Smooth muscle cell (in vitro differentiated cells): ENCODE measurements around the gene MAN1A2. TPM values are rescaled to one million over a fixed set of nuclear protein-coding genes. Genes with fewer than 3 reads are reported as not detected.
"Not testable (repeated sequence)": the region's sequence is repeated elsewhere in the genome, so short reads cannot be mapped to it uniquely, and the experiment has no call there.

Experiments used
- DNase-seq: peaks from one replicate; lab custom pipeline; 2025; ENCODE audit not compliant: unreplicated experiment; lab: John Stamatoyannopoulos, UW
- H2AFZ ChIP-seq: fragments of 200-600 bp; sonication (generic); 2 replicates; pipeline ENCODE4 v1.6.0; 2016; ENCODE audit warnings: antibody characterized with exemption, low read depth, mild to moderate bottlenecking
- H3F3A ChIP-seq: fragments of 200-600 bp; sonication (generic); 2 replicates; pipeline ENCODE4 v1.6.0; 2017; ENCODE audit warnings: antibody characterized with exemption, low read depth
- H3K27ac ChIP-seq: fragments of 200-600 bp; sonication (generic); 2 replicates; pipeline ENCODE4 v1.5.1; 2016; ENCODE audit warnings: low read depth, mild to moderate bottlenecking
- H3K27me3 ChIP-seq: fragments of 200-600 bp; sonication (generic); 2 replicates; pipeline ENCODE4 v1.6.1; 2016; ENCODE audit warnings: low read depth, mild to moderate bottlenecking
- H3K36me3 ChIP-seq: fragments of 200-600 bp; sonication (generic); 2 replicates; pipeline ENCODE4 v1.5.1; 2016; ENCODE audit warnings: low read depth
- H3K4me1 ChIP-seq: fragments of 200-600 bp; sonication (generic); 2 replicates; pipeline ENCODE4 v1.5.1; 2016; ENCODE audit warnings: low read depth
- H3K4me2 ChIP-seq: fragments of 200-600 bp; sonication (generic); 2 replicates; pipeline ENCODE4 v1.6.0; 2016; ENCODE audit warnings: mild to moderate bottlenecking
- H3K4me3 ChIP-seq: fragments of 200-600 bp; sonication (generic); 2 replicates; pipeline ENCODE4 v1.5.1; 2016; ENCODE audit warnings: mild to moderate bottlenecking
- H3K79me2 ChIP-seq: fragments of 200-600 bp; sonication (generic); 2 replicates; pipeline ENCODE4 v1.6.0; 2016; ENCODE audit warnings: low read depth, mild to moderate bottlenecking
- H3K9ac ChIP-seq: fragments of 200-600 bp; sonication (generic); 2 replicates; pipeline ENCODE4 v1.6.0; 2016; ENCODE audit warnings: low read depth
- H3K9me3 ChIP-seq: fragments of 200-600 bp; sonication (generic); replicated peaks from 2 replicates; pipeline ENCODE4 v1.5.1; 2016; ENCODE audit warnings: low read depth
- H4K20me1 ChIP-seq: fragments of 200-600 bp; sonication (generic); 2 replicates; pipeline ENCODE4 v1.6.0; 2016; ENCODE audit warnings: low read depth
- WGBS: methylation state at CpG from one replicate; pipeline ENCODE4 v1.1.7; 2016; ENCODE audit warnings: low lambda C conversion rate; 5-methylcytosine and 5-hydroxymethylcytosine counted together
- polyA plus RNA-seq: library from polyadenylated mRNA; unstranded; fragments of >200 nt; fragmentation: Nextera tagmentation; extraction: Ambion mirVana; gene quantifications from 2 replicates; pipeline ENCODE4 v1.2.1, GENCODE V29; 2016
- total RNA-seq: library from RNA; depleted of rRNA; stranded (reverse); fragments of >200 nt; gene quantifications from 2 replicates; pipeline ENCODE4 v1.2.3, GENCODE V29; 2014
- TF ChIP-seq, protein P1 (sequence below): fragments of 200-600 bp; sonication (generic); IDR thresholded peaks from 2 replicates; pipeline ENCODE4 v1.5.1; 2017; ENCODE audit warnings: borderline replicate concordance, mild to moderate bottlenecking, antibody characterized with exemption; ENCODE audit not compliant: insufficient read depth, poor library complexity, severe bottlenecking

The MAN1A2 gene
- total and polyA plus RNA-seq, 2 experiments from 2014 or later = 18.2 to 48.8 TPM

- DNase-seq = no peak
- no peak overlapping the region for H3K9ac ChIP-seq
- H3K27me3 ChIP-seq = no peaks in the 10 kb centered on the region
- TF ChIP-seq, protein P1, sequence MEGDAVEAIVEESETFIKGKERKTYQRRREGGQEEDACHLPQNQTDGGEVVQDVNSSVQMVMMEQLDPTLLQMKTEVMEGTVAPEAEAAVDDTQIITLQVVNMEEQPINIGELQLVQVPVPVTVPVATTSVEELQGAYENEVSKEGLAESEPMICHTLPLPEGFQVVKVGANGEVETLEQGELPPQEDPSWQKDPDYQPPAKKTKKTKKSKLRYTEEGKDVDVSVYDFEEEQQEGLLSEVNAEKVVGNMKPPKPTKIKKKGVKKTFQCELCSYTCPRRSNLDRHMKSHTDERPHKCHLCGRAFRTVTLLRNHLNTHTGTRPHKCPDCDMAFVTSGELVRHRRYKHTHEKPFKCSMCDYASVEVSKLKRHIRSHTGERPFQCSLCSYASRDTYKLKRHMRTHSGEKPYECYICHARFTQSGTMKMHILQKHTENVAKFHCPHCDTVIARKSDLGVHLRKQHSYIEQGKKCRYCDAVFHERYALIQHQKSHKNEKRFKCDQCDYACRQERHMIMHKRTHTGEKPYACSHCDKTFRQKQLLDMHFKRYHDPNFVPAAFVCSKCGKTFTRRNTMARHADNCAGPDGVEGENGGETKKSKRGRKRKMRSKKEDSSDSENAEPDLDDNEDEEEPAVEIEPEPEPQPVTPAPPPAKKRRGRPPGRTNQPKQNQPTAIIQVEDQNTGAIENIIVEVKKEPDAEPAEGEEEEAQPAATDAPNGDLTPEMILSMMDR = no peak
- no peak overlapping the region for H3K4me3 ChIP-seq
- H4K20me1 ChIP-seq = no peaks in the 10 kb centered on the region
- no peak overlapping the region for H2AFZ ChIP-seq
- H3K27ac ChIP-seq = no peak overlapping the region
- no peaks in the 10 kb centered on the region for H3K36me3 ChIP-seq
- H3F3A ChIP-seq = no peaks in the 10 kb centered on the region
- no peaks in the 10 kb centered on the region for H3K9me3 ChIP-seq
- WGBS = 63% methylated on average over 1 of the region's 1 CpG
- H3K4me1 ChIP-seq = no peaks in the 10 kb centered on the region
- H3K4me2 ChIP-seq = peak overlapping the region; percentile 39
- H3K79me2 ChIP-seq = peaks cover 4% of the 10 kb centered on the region
These were observed 69.3 kb downstream of the MAN1A2 start for GRCh38 chr1:117436513-117436912.

GRCh38 chr1:117447661-117448060 lies 80.4 kb downstream of the MAN1A2 start:
- Histone ChIP-seq H2AFZ (no peak overlapping the region), H3F3A (no peaks in the 10 kb centered on the region), H3K4me2 (no peak overlapping the region), H3K79me2 (no peaks in the 10 kb centered on the region), H3K9me3 (no peaks in the 10 kb centered on the region), H4K20me1 (peaks cover 2% of the 10 kb centered on the region), H3K4me1 (no peaks in the 10 kb centered on the region), H3K27ac (no peak overlapping the region), H3K4me3 (no peak overlapping the region), H3K9ac (no peak overlapping the region), H3K27me3 (no peaks in the 10 kb centered on the region), H3K36me3 (peaks cover 9% of the 10 kb centered on the region)
- TF ChIP-seq, protein P1 = no peak
- DNase-seq = no peak
- WGBS = 82% methylated on average over 2 of the region's 2 CpGs

DNA sequence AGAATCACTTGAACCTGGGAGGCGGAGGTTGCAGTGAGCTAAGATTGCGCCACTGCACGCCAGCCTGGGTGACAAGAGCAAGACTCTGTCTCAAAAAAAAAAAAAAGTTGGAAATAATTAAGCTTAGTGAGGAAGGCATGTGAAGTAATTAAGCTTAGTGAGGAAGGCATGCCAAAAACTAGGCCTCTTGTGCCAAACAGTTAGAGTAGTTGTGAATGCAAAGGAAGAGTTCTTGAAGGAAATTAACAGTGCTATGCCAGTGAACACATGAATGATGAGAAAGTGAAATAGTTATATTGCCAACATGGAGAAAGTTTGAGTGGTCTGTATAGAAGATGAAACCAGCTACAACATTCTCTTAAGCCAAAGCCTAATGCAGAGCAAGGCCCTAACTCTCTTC lies 85.0 kb downstream of the MAN1A2 start:
- TF ChIP-seq, protein P1 = no peak
- no peaks in the 10 kb centered on the region for H3K27me3 ChIP-seq
- H3K27ac ChIP-seq = no peak overlapping the region
- H3K4me3 ChIP-seq = no peak overlapping the region
- no peaks in the 10 kb centered on the region for H3K79me2 ChIP-seq
- no peak overlapping the region for H3K9ac ChIP-seq
- H3K36me3 ChIP-seq = peaks cover 2% of the 10 kb centered on the region
- no peak overlapping the region for H3K4me2 ChIP-seq
- H4K20me1 ChIP-seq = no peaks in the 10 kb centered on the region
- 98% methylated on average over 3 of the region's 3 CpGs for WGBS
- H2AFZ ChIP-seq = no peak overlapping the region
- no peaks in the 10 kb centered on the region for H3K9me3 ChIP-seq
- H3F3A ChIP-seq = no peaks in the 10 kb centered on the region
- H3K4me1 ChIP-seq = no peaks in the 10 kb centered on the region
- no peak for DNase-seq

DNA sequence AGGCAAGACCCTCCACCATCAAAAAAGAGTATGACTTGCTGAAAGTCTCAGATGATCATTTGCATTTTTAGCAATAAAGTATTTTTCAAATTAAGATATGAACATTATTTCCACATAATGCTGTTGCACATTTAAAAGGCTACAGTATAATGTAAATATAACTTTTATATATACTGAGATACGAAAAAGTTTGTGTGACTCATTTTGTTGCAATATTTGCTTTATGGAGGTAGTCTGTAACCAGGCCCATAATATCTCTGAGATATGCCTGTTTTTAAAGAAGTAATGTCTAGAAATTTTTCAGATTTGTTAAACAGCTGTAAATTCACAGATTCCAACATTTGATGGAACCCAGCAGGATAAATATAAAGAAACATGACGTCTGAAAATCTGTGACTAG lies 86.7 kb downstream of the MAN1A2 start:
- TF ChIP-seq, protein P1 = no peak
- H3K4me2 ChIP-seq = no peak overlapping the region
- no peak overlapping the region for H3K4me3 ChIP-seq
- no peaks in the 10 kb centered on the region for H4K20me1 ChIP-seq
- H3K27me3 ChIP-seq = no peaks in the 10 kb centered on the region
- H2AFZ ChIP-seq = no peak overlapping the region
- H3K36me3 ChIP-seq = peaks cover 2% of the 10 kb centered on the region
- no peaks in the 10 kb centered on the region for H3F3A ChIP-seq
- H3K79me2 ChIP-seq = no peaks in the 10 kb centered on the region
- DNase-seq = no peak
- no peak overlapping the region for H3K9ac ChIP-seq
- WGBS = 89% methylated on average over 2 of the region's 2 CpGs
- no peak overlapping the region for H3K27ac ChIP-seq
- no peaks in the 10 kb centered on the region for H3K9me3 ChIP-seq
- no peaks in the 10 kb centered on the region for H3K4me1 ChIP-seq

DNA sequence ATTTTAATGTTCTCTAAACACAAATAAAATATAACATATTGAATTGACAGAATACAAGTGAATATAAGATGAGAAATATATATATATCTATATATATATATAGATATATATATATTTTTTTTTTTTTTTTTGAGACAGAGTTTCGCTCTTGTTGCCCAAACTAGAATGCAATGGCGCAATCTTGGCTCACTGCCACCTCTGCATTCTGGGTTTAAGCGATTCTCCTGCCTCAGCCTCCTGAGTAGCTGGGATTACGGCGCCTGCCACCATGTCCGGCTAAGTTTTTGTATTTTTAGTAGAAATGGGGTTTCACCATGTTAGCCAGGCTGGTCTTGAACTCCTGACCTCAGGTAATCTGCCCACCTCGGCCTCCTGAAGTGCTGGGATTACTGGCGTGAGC lies 91.2 kb downstream of the MAN1A2 start:
- H3F3A ChIP-seq, DNase-seq, H3K27ac ChIP-seq, H2AFZ ChIP-seq, H3K9ac ChIP-seq, H3K9me3 ChIP-seq, H3K27me3 ChIP-seq, H3K79me2 ChIP-seq, H3K4me3 ChIP-seq, H3K4me1 ChIP-seq, H3K36me3 ChIP-seq, H3K4me2 ChIP-seq, H4K20me1 ChIP-seq: not testable (repeated sequence)
- 97% methylated on average over 8 of the region's 8 CpGs for WGBS
